Measurements from ENCODE around the gene CCDC57. TPM values are rescaled to one million over a fixed set of nuclear protein-coding genes. Genes with fewer than 3 reads are reported as not detected.

Gene CCDC57
- total and polyA plus RNA-seq, 9 of the 15 experiments (the other 6 are each of a cell fraction or from before 2014, with no cell fraction given) = 0.83 to 36.2 (median 13.6) TPM

GRCh38 chr17:82200743-82201497, 11.7 kb downstream of the CCDC57 start (continued):
- TF ChIP-seq LARP7 (IDR thresholded peaks at IDR 0.05) = no peak
- no peak for TF ChIP-seq PURB (CRISPR knock-in tag; IDR thresholded peaks at IDR 0.05; ENCODE audit: low read depth)
- no peak for TF ChIP-seq E2F8 (IDR thresholded peaks at IDR 0.05; ENCODE audit: low read depth, partially characterized antibody)
- no peak for TF ChIP-seq KAT8 (IDR thresholded peaks at IDR 0.05; ENCODE audit: low read depth)
- TF ChIP-seq ZNF695 (CRISPR knock-in tag; IDR thresholded peaks at IDR 0.05) = no peak
- TF ChIP-seq SREBF1 (IDR thresholded peaks at IDR 0.05; ENCODE audit: borderline replicate concordance, low read depth, low read length) = no peak
- no peak; the same call in 1 of the 2 replicates for TF ChIP-seq SMARCA5 (IDR thresholded peaks at IDR 0.05)
- no peak for TF ChIP-seq ZNF407 (IDR thresholded peaks at IDR 0.05; ENCODE audit: low read depth)
- TF ChIP-seq, protein P1, sequence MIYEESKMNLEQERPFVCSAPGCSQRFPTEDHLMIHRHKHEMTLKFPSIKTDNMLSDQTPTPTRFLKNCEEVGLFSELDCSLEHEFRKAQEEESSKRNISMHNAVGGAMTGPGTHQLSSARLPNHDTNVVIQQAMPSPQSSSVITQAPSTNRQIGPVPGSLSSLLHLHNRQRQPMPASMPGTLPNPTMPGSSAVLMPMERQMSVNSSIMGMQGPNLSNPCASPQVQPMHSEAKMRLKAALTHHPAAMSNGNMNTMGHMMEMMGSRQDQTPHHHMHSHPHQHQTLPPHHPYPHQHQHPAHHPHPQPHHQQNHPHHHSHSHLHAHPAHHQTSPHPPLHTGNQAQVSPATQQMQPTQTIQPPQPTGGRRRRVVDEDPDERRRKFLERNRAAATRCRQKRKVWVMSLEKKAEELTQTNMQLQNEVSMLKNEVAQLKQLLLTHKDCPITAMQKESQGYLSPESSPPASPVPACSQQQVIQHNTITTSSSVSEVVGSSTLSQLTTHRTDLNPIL (CRISPR knock-in tag; IDR thresholded peaks at IDR 0.05) = no peak
- TF ChIP-seq CHD1 (IDR thresholded peaks at IDR 0.05; ENCODE audit: low read length) = no peak
- TF ChIP-seq ZBTB33 (CRISPR knock-in tag; IDR thresholded peaks at IDR 0.05) = no peak
- no peak for TF ChIP-seq PCBP1 (IDR thresholded peaks at IDR 0.05; ENCODE audit: low read depth, low read length, poor library complexity, severe bottlenecking)
- no peak for TF ChIP-seq HLTF (IDR thresholded peaks at IDR 0.05)
- TF ChIP-seq MAFF (IDR thresholded peaks at IDR 0.05; ENCODE audit: low read length) = no peak
